Femur (tissue), 1 donor: ENCODE data around the gene CALML3.

Experiments used
- DNase-seq: peaks from one replicate; pipeline ENCODE4 v3.0.0-alpha.2; 2017

Gene CALML3

DNA sequence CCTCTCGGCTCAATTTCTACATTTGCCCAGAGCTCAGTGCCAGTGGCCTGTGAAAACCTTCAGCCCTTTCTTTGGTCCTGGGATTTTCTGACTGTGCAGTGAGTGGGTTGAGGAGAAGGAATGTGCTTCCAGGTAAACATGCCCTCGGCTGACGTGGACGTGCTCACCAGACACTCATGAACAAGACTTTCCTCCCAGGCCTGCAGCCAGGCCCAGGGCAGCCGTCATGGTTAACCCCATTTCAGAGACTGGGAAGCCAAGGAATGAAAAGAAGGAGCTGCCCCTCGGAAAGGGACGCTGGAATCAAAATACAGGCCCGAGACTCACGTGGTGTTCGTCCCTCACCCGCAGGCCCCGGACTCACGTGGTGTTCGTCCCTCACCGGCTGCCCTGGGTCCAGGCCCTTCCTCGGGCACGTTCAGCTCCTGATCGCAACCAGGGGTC lies 16.6 kb upstream of the CALML3 start:
- DNase-seq = no peak

DNA sequence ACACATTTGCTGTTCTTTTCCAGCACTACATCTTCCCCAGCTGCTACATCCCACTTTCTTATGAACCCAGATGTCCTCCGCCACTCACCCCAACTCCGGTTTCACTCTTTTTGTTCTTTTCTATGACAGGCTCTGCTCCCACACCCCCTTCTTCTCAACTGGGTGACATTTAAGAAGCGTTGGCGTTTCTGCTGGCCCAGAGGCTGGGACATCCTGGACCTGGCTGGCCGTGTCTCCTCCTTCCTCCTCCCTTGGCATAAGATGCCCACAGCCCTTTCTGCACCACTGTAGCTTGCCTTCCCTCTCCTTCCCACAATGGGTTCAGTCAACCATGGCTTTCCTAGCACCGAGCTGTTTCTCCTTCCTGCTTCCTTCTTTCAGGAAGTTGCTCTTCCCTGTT lies 16.0 kb upstream of the CALML3 start:
- no peak for DNase-seq

GRCh38 chr10:5509236-5509635 lies 15.5 kb upstream of the CALML3 start:
- DNase-seq = no peak

DNA sequence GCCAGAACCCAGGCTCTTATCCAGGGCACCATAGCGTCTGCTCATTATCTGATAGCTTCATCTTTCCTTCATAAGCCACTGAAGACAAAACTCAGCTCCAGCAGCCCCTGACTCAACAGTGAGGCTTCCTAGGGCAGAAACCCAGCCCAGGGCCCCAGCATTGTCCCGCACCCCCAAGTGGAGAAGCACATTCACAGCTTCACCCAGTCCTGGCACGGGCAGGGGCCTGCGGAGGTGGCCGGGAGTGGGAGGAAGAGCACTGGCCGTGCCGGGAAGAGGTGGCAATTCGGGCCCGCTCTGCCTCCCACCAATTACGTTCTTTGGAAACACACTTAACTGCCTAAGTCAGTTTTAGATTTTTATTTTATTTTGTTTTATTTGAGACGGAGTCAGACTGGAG lies 15.1 kb upstream of the CALML3 start:
- no peak for DNase-seq

- no peak for DNase-seq
These were observed 14.3 kb upstream of the CALML3 start for GRCh38 chr10:5510281-5511072.

DNA sequence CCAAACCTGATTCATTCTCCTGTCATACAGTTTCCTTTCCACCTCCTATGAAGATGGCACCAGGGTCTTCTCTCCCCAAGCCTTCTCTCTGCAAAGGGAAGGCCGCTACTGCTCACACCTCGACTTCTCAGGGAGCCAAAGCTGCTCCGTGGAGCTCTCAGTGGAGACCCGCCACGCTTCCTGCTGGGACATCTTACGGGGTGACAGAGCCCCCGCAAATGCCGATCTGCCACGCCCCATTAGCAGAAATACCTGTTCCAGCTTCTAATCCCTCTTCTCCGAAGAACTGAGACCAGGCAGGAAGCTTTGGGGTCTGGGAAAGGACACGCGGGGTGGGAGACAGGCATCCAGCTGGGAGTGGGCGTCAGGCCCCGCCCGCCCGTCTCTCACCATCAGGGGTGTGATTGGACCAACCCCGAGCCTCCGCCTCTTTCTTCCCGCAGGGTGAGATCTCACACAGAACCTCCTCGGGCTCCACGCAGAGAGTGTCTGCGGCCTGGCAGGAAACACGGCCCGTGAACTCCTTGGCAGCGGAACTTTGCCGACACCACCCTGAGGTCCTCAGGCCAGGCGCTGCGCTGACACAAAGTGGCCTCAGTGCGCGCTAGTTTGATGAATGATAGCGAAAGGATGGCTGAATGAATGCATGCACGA lies 13.4 kb upstream of the CALML3 start:
- no peak for DNase-seq

GRCh38 chr10:5511885-5512280 lies 12.9 kb upstream of the CALML3 start:
- DNase-seq = no peak

GRCh38 chr10:5512331-5512730 lies 12.4 kb upstream of the CALML3 start:
- no peak for DNase-seq

DNA sequence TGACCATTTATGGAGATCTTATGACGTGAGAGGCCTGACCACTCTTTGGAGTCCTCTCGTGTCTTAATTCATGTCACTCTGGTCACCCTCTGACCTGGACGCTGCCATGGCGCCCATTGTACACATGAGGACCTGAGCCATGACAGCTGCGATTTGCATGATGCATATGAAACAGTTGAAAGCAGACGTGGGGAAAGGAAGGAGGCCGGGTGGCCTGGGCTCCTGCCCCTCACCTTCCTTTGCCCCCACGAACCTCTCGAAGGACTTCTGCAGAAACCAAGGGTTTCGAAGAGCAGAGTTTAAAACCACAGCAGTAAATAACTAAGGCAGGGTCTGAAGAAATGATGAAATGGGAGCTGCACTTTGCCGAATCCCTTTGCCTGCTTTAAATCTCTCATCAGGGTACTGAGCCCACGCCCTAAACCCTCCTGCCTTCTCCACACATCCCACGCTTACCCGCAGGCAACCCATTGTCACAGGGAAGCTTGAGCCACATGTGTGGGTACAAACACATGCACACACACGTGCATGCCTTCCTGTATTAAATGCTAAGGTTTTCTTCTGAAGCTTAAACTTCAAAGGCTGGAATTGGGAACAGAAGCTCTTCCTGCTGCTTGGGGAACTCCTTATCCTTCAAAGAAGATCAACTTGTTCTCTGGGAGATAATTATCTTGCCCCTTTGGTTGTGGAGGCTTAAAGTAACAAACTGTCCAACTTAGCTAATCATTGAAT lies 11.7 kb upstream of the CALML3 start:
- no peak for DNase-seq

- DNase-seq = no peak
These were observed 10.4 kb upstream of the CALML3 start for GRCh38 chr10:5514226-5514850.

DNA sequence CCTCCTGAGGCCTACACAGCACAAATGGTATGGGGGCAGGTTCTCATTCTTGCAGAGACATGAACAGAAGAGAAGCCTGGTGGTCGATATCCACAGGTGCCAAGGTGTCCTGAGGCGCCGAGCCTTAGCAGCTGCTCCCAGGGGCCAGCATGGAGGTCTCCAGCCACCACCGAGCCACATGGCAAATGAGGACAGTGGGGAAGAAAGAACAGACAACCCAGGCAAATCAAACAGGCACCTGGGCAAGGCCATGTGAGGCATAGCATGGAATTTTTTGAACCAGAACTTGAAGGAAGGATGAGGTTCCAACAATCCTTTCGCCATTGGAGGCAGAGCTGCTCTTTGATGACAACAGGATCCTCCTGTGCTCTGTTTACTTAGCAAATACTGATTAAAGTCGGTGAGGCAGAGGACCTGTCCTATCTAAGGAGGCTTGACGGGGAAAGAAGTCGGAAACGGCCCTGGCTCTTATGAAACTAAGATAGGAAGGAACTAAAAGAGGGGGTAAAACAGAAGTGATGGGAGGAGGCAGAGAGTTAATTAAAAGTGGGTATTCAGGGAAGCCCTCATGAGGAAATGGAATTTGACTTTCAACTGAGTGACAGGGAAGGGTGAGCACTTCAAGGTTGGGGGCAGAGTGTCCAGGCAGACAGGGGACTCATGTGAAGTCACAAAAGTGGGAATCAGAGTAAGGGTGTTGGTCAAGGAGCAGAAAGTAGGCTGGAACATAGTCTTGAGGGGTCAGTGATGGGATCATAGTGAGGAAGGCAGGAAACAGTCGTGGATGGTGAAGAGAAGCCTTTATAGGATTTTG lies 8.6 kb upstream of the CALML3 start:
- DNase-seq = no peak

DNA sequence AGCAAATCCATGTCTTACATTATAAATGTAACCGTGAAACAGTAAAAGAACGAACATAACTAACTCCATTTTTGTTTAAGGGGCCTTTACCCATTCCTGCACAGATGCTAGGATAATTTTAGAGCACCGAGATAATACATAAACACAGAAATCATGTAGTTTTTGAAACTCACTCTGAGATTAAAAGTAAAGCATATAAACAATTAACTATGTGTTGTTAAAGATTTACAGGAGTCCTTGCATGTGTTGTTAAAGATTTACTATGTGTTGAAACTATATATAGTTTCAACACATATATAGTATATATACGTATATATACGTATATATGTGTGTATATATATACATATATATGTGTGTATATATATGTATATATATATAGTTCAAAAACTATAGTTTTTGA lies 7.2 kb upstream of the CALML3 start:
- DNase-seq = no peak

- DNase-seq = no peak
These were observed 6.6 kb upstream of the CALML3 start for GRCh38 chr10:5518143-5518542.

DNA sequence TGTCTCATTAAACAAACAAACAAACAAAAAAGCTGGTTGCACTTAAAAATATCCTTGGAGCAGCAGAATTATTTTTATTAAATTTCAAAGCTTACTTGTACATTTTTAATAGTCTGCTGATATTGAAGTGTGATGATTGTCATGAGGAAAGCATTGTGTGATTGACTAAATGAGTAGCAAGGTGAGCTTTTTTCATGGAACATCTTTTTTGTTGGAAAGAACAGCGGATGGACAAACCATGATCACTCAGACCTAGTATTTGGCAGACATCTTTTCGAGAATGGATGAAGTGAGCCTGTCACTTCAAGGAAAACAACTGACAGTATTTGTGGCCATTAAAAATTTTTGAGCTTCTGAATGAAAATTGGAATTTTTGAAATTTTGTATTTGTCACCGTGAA lies 5.7 kb upstream of the CALML3 start:
- no peak for DNase-seq

- no peak for DNase-seq
These were observed 1.7 kb upstream of the CALML3 start for GRCh38 chr10:5522913-5523560.

DNA sequence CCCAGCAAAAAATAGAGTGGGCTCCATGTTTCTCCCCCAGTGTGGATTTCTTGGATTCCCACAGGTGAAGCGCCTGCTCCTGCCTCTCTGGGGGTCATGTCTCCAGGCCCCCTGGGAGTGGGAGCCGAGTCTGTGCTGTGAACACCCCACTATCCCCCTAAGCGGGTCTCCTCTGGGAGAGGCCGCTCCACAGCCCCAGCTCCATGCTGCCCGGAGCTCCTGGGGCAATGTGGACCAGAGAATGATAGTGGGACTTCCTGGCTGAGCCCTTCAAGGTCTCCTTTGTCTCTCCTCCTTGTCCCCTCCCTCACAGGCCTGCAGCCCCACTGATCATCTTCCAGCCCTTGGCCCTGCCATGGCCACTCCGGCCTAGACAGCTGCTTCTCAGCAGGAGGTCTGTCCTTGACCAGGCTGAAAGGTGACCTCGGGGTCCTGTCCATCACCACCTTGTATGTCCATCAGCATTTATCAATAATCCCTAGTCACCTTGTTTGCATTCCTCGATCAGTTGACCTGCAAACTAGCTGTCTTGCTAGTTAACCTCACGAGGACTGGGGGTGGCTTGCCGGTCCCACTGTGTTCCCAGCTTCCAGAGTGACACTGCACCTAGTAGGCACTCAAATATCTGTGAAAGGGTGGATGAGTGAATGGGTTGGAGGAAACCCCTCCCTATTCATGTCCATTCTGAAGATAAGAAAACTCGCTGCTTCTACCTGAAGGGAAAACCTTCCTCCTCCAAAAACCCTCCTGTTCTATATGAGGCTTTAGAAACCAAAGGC lies 776 bp upstream of the CALML3 start:
- no peak for DNase-seq

- DNase-seq = peak; percentile 16
These were observed 990 bp downstream of the CALML3 start for GRCh38 chr10:5525561-5526341.

DNA sequence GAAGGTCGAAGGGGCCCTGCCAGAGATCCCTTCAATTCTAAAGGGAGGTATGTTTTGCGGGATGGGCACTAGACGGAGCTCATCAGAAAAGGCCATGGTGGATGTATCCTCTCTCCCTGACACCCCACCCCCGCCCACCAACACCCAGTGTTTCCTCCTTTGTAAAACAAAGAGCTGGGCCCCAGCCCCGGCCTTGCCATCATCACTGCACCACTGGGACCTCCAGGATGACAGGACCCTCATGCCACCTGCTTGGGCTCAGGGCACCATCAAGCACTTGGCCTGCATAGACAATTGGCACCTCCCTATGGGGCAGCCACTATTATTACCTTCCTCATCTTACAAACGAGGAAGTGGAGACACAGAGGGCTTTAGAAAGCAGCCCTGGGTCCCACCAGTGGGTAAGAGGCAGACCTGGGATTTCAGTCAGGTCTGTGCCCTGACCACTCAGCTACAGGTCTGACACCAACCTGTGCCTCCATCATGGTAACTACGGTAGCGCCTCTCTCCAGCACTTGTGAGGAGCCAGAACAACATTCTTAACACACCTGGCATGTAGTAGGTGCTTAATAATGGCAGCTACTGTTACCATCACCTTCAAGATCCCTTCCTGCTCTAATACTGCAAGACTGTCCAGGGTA lies 2.0 kb downstream of the CALML3 start:
- peak; percentile 11 for DNase-seq

DNA sequence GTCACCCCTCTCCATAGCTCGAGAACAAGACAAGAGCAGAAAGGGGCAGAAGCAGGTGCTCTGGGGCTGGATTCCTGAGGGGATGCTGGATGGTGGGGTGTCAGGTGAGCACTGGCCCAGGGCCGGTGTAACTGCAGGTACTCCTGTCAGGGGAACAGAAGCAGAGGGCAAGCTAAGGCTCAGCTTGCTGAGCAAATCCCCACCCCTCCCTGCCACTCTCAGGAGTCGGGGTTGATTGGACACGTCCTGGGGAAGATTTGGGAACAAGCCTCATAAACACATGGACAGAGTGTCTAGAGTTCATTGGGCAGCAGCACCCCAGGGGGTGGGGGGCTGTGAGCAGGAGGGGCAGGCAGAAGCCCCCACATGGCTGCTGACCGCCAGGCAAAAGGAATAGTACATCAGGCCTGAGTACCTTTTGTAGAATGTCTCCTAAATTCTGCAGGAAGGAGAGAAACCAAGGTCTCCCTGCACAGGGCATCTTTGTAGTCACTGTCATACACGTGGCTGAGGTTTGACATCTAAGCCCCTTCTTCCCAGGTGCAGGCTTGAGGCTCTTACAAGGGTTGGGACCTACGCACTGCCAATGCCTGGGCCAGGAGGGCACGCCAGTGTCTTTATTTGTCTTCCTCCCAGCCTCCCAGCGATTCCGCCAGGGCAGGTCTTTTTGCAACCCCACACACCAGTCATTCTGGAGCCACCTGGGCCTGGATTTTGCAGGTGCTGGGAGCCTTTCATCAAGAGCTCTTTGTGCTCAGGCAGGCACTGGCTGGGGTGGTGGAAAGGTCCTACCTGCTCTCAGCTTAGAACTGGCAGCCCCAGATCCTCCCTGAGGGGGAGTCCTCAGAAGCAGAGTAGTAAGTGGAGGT lies 2.8 kb downstream of the CALML3 start:
- DNase-seq = peak; percentile 17
